GM18867 (cell line): ENCODE measurements around the gene SLC35F1.

Source experiments
- ATAC-seq: cut with Tn5 transposase; IDR thresholded peaks from one replicate; pipeline ENCODE4 v1.9.1; 2021; ENCODE audit warnings: mild to moderate bottlenecking, moderate library complexity; ENCODE audit not compliant: unreplicated experiment

Gene SLC35F1

GRCh38 chr6:118335325-118335816 is 428.3 kb downstream of the SLC35F1 start:
- ATAC-seq: no peak

- ATAC-seq: no peak
Measured at GRCh38 chr6:118344014-118344670, 437.1 kb downstream of the SLC35F1 start.

GRCh38 chr6:118350881-118351430 is 443.9 kb downstream of the SLC35F1 start:
- ATAC-seq: no peak

GRCh38 chr6:118353564-118353963 is 446.5 kb downstream of the SLC35F1 start:
- ATAC-seq: no peak

- ATAC-seq: peak; percentile 95
Measured at GRCh38 chr6:118354641-118355040, 447.6 kb downstream of the SLC35F1 start.

GRCh38 chr6:118356054-118356453 is 449.0 kb downstream of the SLC35F1 start:
- ATAC-seq: no peak

- no peak for ATAC-seq
Measured at GRCh38 chr6:118356686-118357085, 449.6 kb downstream of the SLC35F1 start.
